H1 (cell line): Measurements from ENCODE around the gene TAF1B. TPM values are rescaled to one million over a fixed set of nuclear protein-coding genes. Genes with fewer than 3 reads are reported as not detected.

Experiments used
- CHD1 ChIP-seq: IDR thresholded peaks from 2 replicates; pipeline ENCODE4 v1.6.1; 2012; ENCODE audit warnings: low read depth, low read length, improper control_type of control experiment
- NANOG ChIP-seq: IDR thresholded peaks from 2 replicates; pipeline ENCODE4 v1.6.1; 2011; ENCODE audit warnings: low read length, low read depth, mild to moderate bottlenecking, inconsistent platforms; ENCODE audit not compliant: insufficient read depth, poor library complexity, severe bottlenecking
- RAD21 ChIP-seq, 2 experiments: IDR thresholded peaks in 1 of 2; conservative IDR thresholded peaks in 1 of 2; 2 replicates each; pipeline ENCODE4 v1.6.1; 2011; ENCODE audit warnings: low read depth in 2 of 2, low read length in 2 of 2, improper control_type of control experiment in 1 of 2, inconsistent platforms in 1 of 2, mild to moderate bottlenecking in 1 of 2, moderate library complexity in 1 of 2
- polyA plus RNA-seq, 7 experiments: library from polyadenylated mRNA; depleted of rRNA in 3 of 7; stranded (reverse) in 5 of 7; unstranded in 2 of 7; fragments of >200 nt in 5 of 7; fragments of 200-250 nt in 2 of 7; gene quantifications; 1 replicate in 5 of 7; 2 replicates in 1 of 7; 4 replicates in 1 of 7; pipeline versions ENCODE4 v1.2.1 to v1.2.3, GENCODE V29; 2011 to 2013; ENCODE audit warnings: missing spikeins in 2 of 7, mixed read lengths in 2 of 7
- total RNA-seq: library from RNA; stranded (reverse); fragmentation: NEBNext Ultra II Directional; extraction: Animal tissue kit (Norgen Biotek cat#: 25700); gene quantifications from 2 replicates; pipeline ENCODE4 v1.2.1, GENCODE V29; 2021

The TAF1B gene
- total and polyA plus RNA-seq, 2 of the 8 experiments (the other 6 are each of a cell fraction or from before 2014, with no cell fraction given) = 6.6 to 25.2 TPM

GRCh38 chr2:9824956-9825720 is 18.1 kb upstream of the TAF1B start (continued):
- no peak for TF ChIP-seq RAD21 (IDR thresholded peaks at IDR 0.05 in 1 of 2, conservative IDR thresholded peaks at IDR 0.05 in 1 of 2; ENCODE audit: low read depth in 2 of 2, low read length in 2 of 2)
- TF ChIP-seq NANOG = no peak
- no peak for TF ChIP-seq CHD1
